Measurements from ENCODE around the gene IGF2.

Gene IGF2

DNA sequence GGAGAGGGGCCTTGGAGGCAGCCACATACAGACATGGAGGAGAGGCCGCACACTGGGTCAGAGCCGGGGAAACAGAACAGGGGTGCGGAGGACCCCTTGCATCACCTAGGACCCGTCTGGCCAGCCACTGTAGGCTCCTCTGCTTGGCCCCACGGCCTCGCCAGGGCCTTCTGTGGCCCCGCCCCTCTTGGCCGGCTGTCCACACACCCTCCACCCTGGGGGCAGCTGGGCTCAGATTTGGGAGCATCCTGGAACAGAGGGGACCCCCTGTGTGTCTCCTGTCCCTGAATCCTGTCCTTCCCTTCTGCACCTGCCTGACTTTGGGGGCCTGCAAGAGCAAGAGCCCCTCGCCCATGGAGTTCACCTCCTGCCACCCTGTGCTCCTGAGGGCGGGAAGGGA, 40.3 kb upstream of the IGF2 start:
- TF ChIP-seq ZBTB7A (IDR thresholded peaks at IDR 0.05; ENCODE audit: low read depth) (no peak), RAD21 (IDR thresholded peaks at IDR 0.05; ENCODE audit: low read depth) (no peak), YY1 (IDR thresholded peaks at IDR 0.05; ENCODE audit: low read depth) (no peak), EGR1 (IDR thresholded peaks at IDR 0.05) (no peak), CEBPB (IDR thresholded peaks at IDR 0.05) (no peak), EP300 (IDR thresholded peaks at IDR 0.05; ENCODE audit: borderline replicate concordance) (no peak), CREB1 (IDR thresholded peaks at IDR 0.05; ENCODE audit: low read depth) (no peak), TCF12 (IDR thresholded peaks at IDR 0.05; ENCODE audit: low read depth) (no peak), MAX (IDR thresholded peaks at IDR 0.05) (no peak), TAF1 (IDR thresholded peaks at IDR 0.05; ENCODE audit: low read depth) (no peak), TEAD4 (IDR thresholded peaks at IDR 0.05) (no peak), FOXM1 (IDR thresholded peaks at IDR 0.05; ENCODE audit: borderline replicate concordance, low read depth) (no peak), NFIC (IDR thresholded peaks at IDR 0.05) (no peak)
- TF ChIP-seq, protein P1, sequence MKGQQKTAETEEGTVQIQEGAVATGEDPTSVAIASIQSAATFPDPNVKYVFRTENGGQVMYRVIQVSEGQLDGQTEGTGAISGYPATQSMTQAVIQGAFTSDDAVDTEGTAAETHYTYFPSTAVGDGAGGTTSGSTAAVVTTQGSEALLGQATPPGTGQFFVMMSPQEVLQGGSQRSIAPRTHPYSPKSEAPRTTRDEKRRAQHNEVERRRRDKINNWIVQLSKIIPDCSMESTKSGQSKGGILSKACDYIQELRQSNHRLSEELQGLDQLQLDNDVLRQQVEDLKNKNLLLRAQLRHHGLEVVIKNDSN (IDR thresholded peaks at IDR 0.05): no peak
- TF ChIP-seq, protein P2, sequence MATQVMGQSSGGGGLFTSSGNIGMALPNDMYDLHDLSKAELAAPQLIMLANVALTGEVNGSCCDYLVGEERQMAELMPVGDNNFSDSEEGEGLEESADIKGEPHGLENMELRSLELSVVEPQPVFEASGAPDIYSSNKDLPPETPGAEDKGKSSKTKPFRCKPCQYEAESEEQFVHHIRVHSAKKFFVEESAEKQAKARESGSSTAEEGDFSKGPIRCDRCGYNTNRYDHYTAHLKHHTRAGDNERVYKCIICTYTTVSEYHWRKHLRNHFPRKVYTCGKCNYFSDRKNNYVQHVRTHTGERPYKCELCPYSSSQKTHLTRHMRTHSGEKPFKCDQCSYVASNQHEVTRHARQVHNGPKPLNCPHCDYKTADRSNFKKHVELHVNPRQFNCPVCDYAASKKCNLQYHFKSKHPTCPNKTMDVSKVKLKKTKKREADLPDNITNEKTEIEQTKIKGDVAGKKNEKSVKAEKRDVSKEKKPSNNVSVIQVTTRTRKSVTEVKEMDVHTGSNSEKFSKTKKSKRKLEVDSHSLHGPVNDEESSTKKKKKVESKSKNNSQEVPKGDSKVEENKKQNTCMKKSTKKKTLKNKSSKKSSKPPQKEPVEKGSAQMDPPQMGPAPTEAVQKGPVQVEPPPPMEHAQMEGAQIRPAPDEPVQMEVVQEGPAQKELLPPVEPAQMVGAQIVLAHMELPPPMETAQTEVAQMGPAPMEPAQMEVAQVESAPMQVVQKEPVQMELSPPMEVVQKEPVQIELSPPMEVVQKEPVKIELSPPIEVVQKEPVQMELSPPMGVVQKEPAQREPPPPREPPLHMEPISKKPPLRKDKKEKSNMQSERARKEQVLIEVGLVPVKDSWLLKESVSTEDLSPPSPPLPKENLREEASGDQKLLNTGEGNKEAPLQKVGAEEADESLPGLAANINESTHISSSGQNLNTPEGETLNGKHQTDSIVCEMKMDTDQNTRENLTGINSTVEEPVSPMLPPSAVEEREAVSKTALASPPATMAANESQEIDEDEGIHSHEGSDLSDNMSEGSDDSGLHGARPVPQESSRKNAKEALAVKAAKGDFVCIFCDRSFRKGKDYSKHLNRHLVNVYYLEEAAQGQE (IDR thresholded peaks at IDR 0.05; ENCODE audit: low read depth): no peak

DNA sequence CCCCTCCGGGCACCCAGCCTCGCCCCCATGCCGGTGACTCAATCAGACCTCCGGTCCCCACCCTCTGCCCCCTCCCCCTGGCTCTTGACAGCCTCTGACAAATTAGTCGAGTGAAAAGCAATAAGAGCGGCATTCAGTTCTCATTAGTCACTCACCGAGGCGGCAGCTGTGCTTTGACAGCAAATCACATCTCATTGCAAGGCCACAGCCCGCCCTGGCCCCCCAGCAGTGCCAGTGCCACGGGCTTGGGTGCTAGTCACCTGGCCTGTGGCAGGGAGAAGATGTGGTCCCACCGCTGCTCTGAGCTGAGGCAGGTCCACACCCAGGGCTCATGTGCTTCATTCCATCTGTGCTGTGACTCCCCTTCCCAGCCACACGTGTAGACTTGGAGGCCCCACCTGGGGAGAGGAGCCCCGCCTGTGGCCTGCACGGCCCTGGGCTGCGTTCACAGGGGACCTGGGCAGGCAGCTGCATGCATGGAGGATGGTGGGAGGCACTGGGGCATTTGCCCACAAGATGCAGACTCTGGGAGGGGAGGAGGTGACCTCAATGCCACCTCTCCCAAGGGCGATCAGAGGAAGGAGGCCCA, 39.8 kb upstream of the IGF2 start:
- TF ChIP-seq EGR1 (IDR thresholded peaks at IDR 0.05) (no peak), CREB1 (IDR thresholded peaks at IDR 0.05; ENCODE audit: low read depth) (no peak)
- TF ChIP-seq, protein P2 (IDR thresholded peaks at IDR 0.05; ENCODE audit: low read depth): no peak

GRCh38 chr11:2177076-2177475, 37.9 kb upstream of the IGF2 start:
- no peak for TF ChIP-seq TCF12 (IDR thresholded peaks at IDR 0.05; ENCODE audit: low read depth)

GRCh38 chr11:2176389-2176900, 37.3 kb upstream of the IGF2 start:
- TF ChIP-seq EGR1 (IDR thresholded peaks at IDR 0.05): no peak
- no peak for TF ChIP-seq YY1 (IDR thresholded peaks at IDR 0.05; ENCODE audit: low read depth)
- TF ChIP-seq ZBTB7A (IDR thresholded peaks at IDR 0.05; ENCODE audit: low read depth): no peak
- TF ChIP-seq MAX (IDR thresholded peaks at IDR 0.05): no peak
- no peak for TF ChIP-seq TCF12 (IDR thresholded peaks at IDR 0.05; ENCODE audit: low read depth)
- TF ChIP-seq, protein P1 (IDR thresholded peaks at IDR 0.05): no peak
- no peak for TF ChIP-seq NFIC (IDR thresholded peaks at IDR 0.05)
- no peak for TF ChIP-seq RAD21 (IDR thresholded peaks at IDR 0.05; ENCODE audit: low read depth)
- no peak for TF ChIP-seq TEAD4 (IDR thresholded peaks at IDR 0.05)

GRCh38 chr11:2175659-2176058, 36.5 kb upstream of the IGF2 start:
- TF ChIP-seq EGR1 (IDR thresholded peaks at IDR 0.05) (no peak), NFIC (IDR thresholded peaks at IDR 0.05) (peak; percentile 40)

DNA sequence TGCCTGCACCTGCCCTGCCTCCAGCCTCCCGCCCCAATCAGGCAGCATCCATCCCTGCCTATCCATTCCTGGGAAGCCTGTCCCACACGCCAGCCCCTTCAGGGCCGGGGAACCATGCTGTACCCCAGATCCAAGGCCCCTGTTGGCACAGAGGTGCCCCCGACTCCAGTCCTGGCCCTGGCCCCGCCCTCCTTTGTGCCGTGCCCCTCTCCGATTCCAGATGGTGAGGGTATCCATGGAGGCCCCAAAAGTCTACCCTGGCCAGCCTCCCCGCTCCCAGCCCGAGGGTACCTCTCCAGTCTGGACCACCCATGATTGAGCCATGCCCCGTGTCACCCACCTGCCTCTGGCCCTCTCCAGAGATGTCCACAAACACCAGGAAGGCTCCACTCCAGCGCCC, 35.2 kb upstream of the IGF2 start:
- TF ChIP-seq TEAD4 (IDR thresholded peaks at IDR 0.05): no peak
- TF ChIP-seq CEBPB (IDR thresholded peaks at IDR 0.05): no peak
- TF ChIP-seq ZBTB7A (IDR thresholded peaks at IDR 0.05; ENCODE audit: low read depth): no peak
- no peak for TF ChIP-seq EGR1 (IDR thresholded peaks at IDR 0.05)

- TF ChIP-seq CEBPB (IDR thresholded peaks at IDR 0.05): no peak
- no peak for TF ChIP-seq ZBTB7A (IDR thresholded peaks at IDR 0.05; ENCODE audit: low read depth)
- TF ChIP-seq TAF1 (IDR thresholded peaks at IDR 0.05; ENCODE audit: low read depth): no peak
- TF ChIP-seq TCF12 (IDR thresholded peaks at IDR 0.05; ENCODE audit: low read depth): no peak
- TF ChIP-seq YY1 (IDR thresholded peaks at IDR 0.05; ENCODE audit: low read depth): no peak
- no peak for TF ChIP-seq FOXM1 (IDR thresholded peaks at IDR 0.05; ENCODE audit: borderline replicate concordance, low read depth)
- no peak for TF ChIP-seq CREB1 (IDR thresholded peaks at IDR 0.05; ENCODE audit: low read depth)
- TF ChIP-seq, protein P2 (IDR thresholded peaks at IDR 0.05; ENCODE audit: low read depth): no peak
- TF ChIP-seq EP300 (IDR thresholded peaks at IDR 0.05; ENCODE audit: borderline replicate concordance): no peak
- no peak for TF ChIP-seq EGR1 (IDR thresholded peaks at IDR 0.05)
- TF ChIP-seq NFIC (IDR thresholded peaks at IDR 0.05): no peak
- TF ChIP-seq, protein P1 (IDR thresholded peaks at IDR 0.05): no peak
- no peak for TF ChIP-seq RAD21 (IDR thresholded peaks at IDR 0.05; ENCODE audit: low read depth)
- TF ChIP-seq TEAD4 (IDR thresholded peaks at IDR 0.05): no peak
- no peak for TF ChIP-seq MAX (IDR thresholded peaks at IDR 0.05)
Measured at GRCh38 chr11:2173761-2174160, 34.6 kb upstream of the IGF2 start.
